SU-DHL-6 (cell line): ENCODE results near the gene GALNT16.

ENCODE experiments used
- EZH2phosphoT487 ChIP-seq: fragments of 200-600 bp; sonication (generic), shearing (Covaris generic); conservative IDR thresholded peaks from 2 replicates; pipeline ENCODE4 v1.6.1; 2018; ENCODE audit warnings: mild to moderate bottlenecking, antibody characterized with exemption, low read length, moderate library complexity, mixed read lengths
- TF ChIP-seq, protein P1 (sequence below): fragments of 200-600 bp; sonication (generic); IDR thresholded peaks from one replicate; pipeline ENCODE4 v1.5.1; 2017; ENCODE audit warnings: antibody characterized with exemption, mild to moderate bottlenecking, low read length, moderate library complexity; ENCODE audit not compliant: insufficient read depth, poor library complexity, severe bottlenecking

DNA sequence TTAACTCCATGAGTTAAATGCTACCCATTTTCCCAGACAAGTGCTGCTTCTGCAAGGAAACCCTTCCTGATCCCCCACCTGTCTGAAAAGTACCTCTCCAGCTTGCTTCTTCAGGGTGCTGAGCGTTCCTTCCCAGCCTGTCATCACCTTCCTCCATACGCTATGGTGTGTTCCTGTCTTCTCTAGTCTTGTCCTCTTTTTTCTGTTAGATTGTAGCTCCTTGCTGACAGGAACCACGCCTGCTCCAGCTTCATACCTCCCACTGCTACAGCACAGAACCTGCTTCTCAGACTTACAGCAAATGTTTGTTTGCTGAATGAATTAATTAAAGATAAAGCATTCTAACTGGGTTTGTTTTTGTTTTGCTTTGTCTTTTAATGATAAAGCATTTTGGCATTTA, 99.0 kb downstream of the GALNT16 start:
- TF ChIP-seq, protein P1, sequence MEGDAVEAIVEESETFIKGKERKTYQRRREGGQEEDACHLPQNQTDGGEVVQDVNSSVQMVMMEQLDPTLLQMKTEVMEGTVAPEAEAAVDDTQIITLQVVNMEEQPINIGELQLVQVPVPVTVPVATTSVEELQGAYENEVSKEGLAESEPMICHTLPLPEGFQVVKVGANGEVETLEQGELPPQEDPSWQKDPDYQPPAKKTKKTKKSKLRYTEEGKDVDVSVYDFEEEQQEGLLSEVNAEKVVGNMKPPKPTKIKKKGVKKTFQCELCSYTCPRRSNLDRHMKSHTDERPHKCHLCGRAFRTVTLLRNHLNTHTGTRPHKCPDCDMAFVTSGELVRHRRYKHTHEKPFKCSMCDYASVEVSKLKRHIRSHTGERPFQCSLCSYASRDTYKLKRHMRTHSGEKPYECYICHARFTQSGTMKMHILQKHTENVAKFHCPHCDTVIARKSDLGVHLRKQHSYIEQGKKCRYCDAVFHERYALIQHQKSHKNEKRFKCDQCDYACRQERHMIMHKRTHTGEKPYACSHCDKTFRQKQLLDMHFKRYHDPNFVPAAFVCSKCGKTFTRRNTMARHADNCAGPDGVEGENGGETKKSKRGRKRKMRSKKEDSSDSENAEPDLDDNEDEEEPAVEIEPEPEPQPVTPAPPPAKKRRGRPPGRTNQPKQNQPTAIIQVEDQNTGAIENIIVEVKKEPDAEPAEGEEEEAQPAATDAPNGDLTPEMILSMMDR, result no peak
- no peak for TF ChIP-seq EZH2phosphoT487
